ENCODE results near the gene PARD3B. TPM values are rescaled to one million over a fixed set of nuclear protein-coding genes. Genes with fewer than 3 reads are reported as not detected.
"Not testable (repeated sequence)": the region's sequence is repeated elsewhere in the genome, so short reads cannot be mapped to it uniquely, and the experiment has no call there.

Gene PARD3B
- total RNA-seq, 2 donors from 2014 or later, result 14.7 to 25.0 TPM

DNA sequence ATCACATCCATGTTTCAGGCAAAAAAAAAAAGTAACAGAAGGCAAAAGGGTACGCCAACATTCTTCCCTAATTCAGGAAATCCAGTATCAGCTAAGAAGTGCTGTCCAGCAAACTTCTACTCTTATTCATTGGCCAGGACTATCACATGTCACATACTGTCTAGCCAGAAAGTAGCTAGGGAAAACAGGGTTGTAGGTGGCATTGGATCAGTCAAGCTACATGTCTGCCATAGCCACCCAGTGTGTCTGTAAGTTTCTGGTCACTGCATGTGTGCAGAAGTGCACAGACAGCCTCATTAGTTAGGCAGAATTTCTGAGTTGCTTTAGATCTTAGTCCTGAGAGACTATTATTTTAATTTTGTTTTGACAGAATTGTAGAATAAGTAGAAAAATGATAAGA lies 671.7 kb downstream of the PARD3B start:
- intact Hi-C loops (cut with DNase I), result no loop called here
- 100% methylated on average over 1 of the region's 1 CpG for WGBS
- TF ChIP-seq, protein P1, sequence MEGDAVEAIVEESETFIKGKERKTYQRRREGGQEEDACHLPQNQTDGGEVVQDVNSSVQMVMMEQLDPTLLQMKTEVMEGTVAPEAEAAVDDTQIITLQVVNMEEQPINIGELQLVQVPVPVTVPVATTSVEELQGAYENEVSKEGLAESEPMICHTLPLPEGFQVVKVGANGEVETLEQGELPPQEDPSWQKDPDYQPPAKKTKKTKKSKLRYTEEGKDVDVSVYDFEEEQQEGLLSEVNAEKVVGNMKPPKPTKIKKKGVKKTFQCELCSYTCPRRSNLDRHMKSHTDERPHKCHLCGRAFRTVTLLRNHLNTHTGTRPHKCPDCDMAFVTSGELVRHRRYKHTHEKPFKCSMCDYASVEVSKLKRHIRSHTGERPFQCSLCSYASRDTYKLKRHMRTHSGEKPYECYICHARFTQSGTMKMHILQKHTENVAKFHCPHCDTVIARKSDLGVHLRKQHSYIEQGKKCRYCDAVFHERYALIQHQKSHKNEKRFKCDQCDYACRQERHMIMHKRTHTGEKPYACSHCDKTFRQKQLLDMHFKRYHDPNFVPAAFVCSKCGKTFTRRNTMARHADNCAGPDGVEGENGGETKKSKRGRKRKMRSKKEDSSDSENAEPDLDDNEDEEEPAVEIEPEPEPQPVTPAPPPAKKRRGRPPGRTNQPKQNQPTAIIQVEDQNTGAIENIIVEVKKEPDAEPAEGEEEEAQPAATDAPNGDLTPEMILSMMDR (IDR thresholded peaks at IDR 0.05), result no peak
- TF ChIP-seq POLR2A (IDR thresholded peaks at IDR 0.05) (no peak), POLR2AphosphoS5 (IDR thresholded peaks at IDR 0.05) (no peak)
- no peak for DNase-seq (ENCODE audit: low spot score)
- Histone ChIP-seq H3K4me3 (no peak overlapping the region), H3K36me3 (no peaks in the 10 kb centered on the region), H3K27ac (no peak overlapping the region), H3K4me1 (replicated peaks) (no peaks in the 10 kb centered on the region), H3K27me3 (replicated peaks; ENCODE audit: insufficient read depth) (no peaks in the 10 kb centered on the region), H3K9me3 (no peaks in the 10 kb centered on the region)

DNA sequence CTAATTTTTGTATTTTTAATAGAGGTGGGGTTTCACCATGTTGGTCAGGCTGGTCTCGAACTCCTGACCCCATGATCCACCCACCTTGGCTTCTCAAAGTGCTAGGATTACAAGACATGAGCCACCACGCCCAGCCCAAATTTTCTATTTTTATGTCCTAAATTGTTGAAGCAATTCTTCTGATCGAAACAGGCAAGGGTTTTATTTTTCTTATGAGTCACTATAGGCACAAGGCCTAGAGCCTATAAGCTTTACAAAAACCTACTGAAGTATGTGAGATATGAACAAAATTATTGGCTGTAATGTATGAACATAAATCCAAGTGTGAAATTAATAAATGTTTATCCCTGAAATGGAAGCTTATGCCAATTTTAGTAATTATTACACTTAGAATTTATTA lies 672.8 kb downstream of the PARD3B start:
- no peaks in the 10 kb centered on the region for H3K4me1 ChIP-seq (replicated peaks)
- no peaks in the 10 kb centered on the region for H3K27me3 ChIP-seq (replicated peaks; ENCODE audit: insufficient read depth)
- TF ChIP-seq POLR2A (IDR thresholded peaks at IDR 0.05) (no peak), POLR2AphosphoS5 (IDR thresholded peaks at IDR 0.05) (no peak)
- TF ChIP-seq, protein P1 (IDR thresholded peaks at IDR 0.05), result no peak
- H3K27ac ChIP-seq, result no peak overlapping the region
- H3K36me3 ChIP-seq, result no peaks in the 10 kb centered on the region
- H3K9me3 ChIP-seq, result no peaks in the 10 kb centered on the region
- H3K4me3 ChIP-seq, result no peak overlapping the region
- 81% methylated on average over 3 of the region's 3 CpGs for WGBS
- DNase-seq (ENCODE audit: low spot score), result no peak
- intact Hi-C loops (cut with DNase I), result no loop called here

DNA sequence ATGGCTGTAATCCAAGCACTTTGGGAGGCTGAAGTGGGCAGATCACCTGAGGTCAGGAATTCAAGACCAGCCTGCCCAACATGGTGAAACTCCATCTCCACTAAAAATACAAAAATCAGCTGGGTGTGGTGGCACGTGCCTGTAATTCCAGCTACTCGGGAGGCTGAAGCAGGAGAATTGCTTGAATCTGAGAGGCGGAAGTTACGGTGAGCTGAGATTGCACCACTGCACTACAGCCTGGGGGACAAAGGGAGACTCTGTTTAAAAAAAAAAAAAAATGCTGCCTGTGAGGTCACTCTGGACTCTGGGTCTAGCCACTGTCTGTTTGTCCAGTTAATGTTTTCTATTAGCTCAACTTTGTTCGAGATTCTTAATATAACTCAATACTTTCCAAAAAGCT lies 673.5 kb downstream of the PARD3B start:
- DNase-seq (ENCODE audit: low spot score); H3K27ac ChIP-seq; H3K9me3 ChIP-seq; H3K4me1 ChIP-seq (replicated peaks); H3K27me3 ChIP-seq (replicated peaks; ENCODE audit: insufficient read depth); H3K4me3 ChIP-seq; H3K36me3 ChIP-seq; intact Hi-C loops (cut with DNase I): not testable (repeated sequence)
- 94% methylated on average over 5 of the region's 5 CpGs for WGBS

DNA sequence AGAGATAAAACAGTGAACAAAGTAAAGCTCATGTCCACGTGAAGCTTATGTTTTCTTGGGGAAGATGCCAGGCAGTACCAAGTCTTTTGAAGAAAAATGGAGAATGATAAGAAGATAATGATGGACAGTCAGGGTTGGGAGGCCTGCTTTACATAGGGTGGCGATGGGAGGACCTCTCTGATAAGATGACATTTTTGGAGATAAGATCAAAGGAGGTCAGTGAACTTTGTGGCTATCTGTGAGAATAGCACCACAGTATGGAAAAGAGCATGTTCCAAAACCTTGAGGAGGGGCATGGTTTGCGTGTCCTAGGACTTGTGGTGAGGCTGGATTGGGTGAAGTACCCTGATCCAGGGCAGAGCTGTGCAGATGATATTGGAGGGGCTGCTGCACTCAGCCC lies 675.3 kb downstream of the PARD3B start:
- no peak overlapping the region for H3K27ac ChIP-seq
- WGBS, result 82% methylated on average over 3 of the region's 3 CpGs
- intact Hi-C loops (cut with DNase I), result no loop called here
- H3K4me3 ChIP-seq, result no peak overlapping the region
- TF ChIP-seq, protein P1 (IDR thresholded peaks at IDR 0.05), result no peak
- no peak for TF ChIP-seq POLR2AphosphoS5 (IDR thresholded peaks at IDR 0.05)
- TF ChIP-seq POLR2A (IDR thresholded peaks at IDR 0.05), result no peak
- no peaks in the 10 kb centered on the region for H3K36me3 ChIP-seq
- no peaks in the 10 kb centered on the region for H3K4me1 ChIP-seq (replicated peaks)
- no peak for DNase-seq (ENCODE audit: low spot score)
- H3K27me3 ChIP-seq (replicated peaks; ENCODE audit: insufficient read depth), result no peaks in the 10 kb centered on the region
- no peaks in the 10 kb centered on the region for H3K9me3 ChIP-seq

DNA sequence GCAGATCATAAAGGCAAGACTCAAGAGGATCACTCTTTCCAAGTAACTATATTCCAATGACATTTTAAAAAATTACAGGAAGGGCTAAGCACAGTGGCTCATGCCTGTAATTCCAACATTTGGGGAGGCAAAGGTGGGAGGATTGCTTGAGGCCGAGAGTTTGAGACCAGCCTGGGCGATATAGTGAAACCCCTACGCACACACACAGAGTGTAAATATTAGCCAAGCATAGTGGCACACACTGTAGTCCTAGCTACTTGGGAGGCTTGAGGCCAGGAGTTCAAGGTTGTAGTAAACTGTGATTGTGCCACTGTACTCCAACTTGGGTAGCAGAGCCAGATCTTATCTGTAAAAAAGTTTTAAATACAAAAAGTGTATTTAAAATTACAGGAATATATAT lies 686.8 kb downstream of the PARD3B start:
- H3K9me3 ChIP-seq, result no peaks in the 10 kb centered on the region
- no peak for TF ChIP-seq POLR2AphosphoS5 (IDR thresholded peaks at IDR 0.05)
- TF ChIP-seq, protein P1 (IDR thresholded peaks at IDR 0.05), result no peak
- no peak for TF ChIP-seq POLR2A (IDR thresholded peaks at IDR 0.05)
- H3K27ac ChIP-seq, result no peak overlapping the region
- 98% methylated on average over 3 of the region's 3 CpGs for WGBS
- H3K4me3 ChIP-seq, result no peak overlapping the region
- H3K27me3 ChIP-seq (replicated peaks; ENCODE audit: insufficient read depth), result no peaks in the 10 kb centered on the region
- no peak for DNase-seq (ENCODE audit: low spot score)
- intact Hi-C loops (cut with DNase I), result no loop called here
- no peaks in the 10 kb centered on the region for H3K4me1 ChIP-seq (replicated peaks)
- no peaks in the 10 kb centered on the region for H3K36me3 ChIP-seq

Data from prostate gland (tissue), 2 donors.